ENCODE results near the gene SPRR1A. TPM values are rescaled to one million over a fixed set of nuclear protein-coding genes. Genes with fewer than 3 reads are reported as not detected.

SPRR1A gene, protein sequence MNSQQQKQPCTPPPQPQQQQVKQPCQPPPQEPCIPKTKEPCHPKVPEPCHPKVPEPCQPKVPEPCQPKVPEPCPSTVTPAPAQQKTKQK
- not detected for total RNA-seq
- long read RNA-seq = 0 reads

DNA sequence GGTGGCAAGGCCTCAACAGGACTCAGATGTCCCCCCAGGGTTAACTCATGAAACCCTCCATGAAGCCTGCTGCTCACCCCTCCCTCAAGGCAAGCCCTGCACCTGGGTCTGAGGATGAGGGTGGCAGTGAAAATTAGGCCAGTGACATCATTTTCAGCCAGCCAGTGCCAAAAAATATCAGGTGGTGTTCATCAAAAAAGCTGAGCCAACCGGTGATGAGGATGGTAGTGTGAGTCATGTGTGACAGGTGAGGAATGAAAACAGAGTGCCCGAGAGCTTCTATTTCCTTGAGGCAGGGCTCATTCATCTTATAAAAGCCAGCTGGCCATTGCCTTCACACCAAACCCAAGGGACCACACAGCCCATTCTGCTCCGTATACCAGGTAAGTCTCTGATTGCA lies at the start of gene SPRR1A:
TSS of gene SPRR1A (plus strand) at position 339 of the 400 bp plus-strand sequence. CDS start 1,150 bp downstream, outside the sequence.
- intact Hi-C loops (cut with micrococcal nuclease) = no loop called here
- no peak for ATAC-seq

DNA sequence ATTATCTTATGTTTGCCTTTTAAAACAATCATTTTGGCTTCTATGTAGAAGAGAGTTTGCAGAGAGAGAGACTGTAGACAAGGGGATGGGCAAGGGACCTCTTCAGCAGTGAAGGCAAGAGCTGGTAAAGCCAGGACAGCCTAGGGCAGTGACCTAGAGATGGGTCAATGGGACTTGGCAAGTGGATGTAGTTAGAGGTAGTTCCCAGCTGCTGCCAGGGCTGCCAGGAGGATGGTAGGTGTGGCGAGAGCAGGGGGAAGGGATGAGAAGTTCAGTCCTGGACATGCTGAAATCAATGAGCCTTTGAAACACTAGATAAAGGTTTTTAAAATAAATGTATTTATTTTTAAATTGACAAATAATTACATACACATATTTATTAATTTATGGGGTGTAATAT lies 43.3 kb upstream of the SPRR1A start:
- ATAC-seq (no peak), DNase-seq (no peak)
- intact Hi-C loops (cut with micrococcal nuclease) = no loop called here

More for the DNA sequence above, at the start of gene SPRR1A:
- DNase-seq = no peak

DNA sequence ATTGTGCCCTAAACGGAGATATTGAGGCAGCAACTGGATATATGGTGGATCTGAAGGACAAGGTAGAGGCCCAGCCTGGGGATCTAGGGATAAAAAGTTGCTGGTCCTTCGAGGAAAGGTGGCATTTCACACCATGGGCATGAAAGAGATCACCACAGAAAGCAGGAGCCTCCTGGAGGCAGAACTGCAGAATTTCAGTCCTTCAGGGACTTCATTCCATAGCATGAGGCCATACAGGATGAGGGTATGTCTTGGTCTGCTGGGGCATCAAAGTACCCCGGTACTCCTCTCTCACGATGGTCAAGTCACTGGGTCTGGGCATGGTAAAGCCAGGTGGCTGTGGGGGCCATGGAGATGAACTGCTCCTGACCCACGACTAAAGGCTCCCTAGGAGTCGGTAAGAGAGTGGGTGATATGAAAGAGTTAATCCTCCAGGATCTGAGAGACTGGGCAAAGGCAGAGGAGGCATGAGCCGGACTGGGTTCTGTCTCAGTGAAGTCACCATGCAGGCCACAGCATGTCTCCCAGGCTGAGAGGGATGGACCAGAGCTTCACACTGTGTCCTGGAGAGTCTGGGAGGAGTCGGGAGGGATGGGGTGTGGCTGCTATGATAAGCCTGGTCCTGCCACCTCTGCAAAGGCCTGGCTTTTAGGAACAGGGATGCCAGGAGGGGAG lies 42.7 kb upstream of the SPRR1A start:
- no peak for DNase-seq
- intact Hi-C loops (cut with micrococcal nuclease) = no loop called here
- no peak for ATAC-seq

DNA sequence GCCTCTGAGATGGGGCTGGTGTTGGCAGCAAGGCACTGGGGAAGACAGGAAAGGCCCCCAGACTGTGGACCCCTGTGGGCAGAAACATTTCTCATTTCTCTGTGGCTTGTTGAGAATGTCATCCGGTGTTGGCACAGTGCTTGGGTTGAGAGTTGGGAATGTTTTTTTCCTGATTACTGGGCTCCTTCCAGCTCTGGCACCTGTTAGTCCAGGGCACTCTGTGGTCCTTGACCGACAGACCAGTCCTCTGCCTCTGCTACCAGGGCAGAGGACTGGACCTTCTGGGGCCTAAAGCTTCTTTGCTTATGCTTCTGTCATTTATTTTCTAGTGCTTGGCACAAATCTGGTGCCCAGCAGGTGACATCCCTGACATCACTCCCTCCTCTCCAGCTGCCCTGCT lies 41.7 kb upstream of the SPRR1A start:
- ATAC-seq (no peak), DNase-seq (no peak)
- intact Hi-C loops (cut with micrococcal nuclease) = no loop called here

DNA sequence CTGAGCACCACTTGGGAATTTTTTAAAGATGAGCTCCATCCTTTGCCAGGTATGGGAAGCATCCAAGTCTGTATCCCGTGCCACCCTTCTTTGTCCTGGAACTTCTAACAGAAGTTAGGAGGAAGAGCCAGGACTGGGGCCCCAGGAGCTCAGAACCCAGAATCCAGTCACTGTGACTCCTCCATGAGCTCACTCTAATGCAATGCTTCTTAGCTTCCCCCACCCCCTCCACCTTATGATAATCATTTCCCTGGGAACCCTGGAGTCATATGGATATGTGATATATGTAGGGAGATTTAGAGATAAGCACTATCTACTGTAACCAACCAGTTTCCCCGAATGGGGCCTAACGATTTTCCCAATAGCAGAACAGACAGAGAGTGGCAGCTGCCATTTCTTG lies 37.6 kb upstream of the SPRR1A start:
- intact Hi-C loops (cut with micrococcal nuclease) = no loop called here
- ATAC-seq (no peak), DNase-seq (no peak)

DNA sequence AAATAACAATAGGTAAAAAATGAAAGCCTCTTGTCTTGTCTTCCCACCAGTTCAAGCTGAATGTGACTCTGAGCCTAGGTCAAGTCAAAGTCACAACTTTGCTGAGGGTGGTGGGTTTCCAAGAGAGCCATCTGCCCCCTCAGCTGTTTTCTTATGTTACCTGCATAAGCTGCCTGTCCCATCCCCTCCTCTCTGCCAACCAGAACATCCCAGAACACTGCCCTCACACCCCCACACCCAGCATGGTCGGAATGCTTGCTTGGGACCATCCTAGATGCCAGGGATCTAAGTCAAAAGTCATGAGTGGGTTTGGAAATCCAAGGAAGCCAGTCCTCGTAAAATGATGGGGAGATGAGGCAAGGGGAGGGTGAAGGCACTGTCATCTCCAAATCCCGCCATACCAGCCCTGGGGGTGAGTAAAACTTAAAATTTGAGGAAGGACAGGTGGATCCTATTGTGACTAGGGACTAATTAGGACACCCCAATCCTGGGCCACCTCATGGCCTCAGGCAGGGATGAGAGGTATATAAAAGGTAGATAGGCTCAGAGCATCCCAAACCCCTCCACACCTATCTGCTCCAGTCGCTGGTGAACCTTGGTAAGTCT lies 37.1 kb upstream of the SPRR1A start, which contains the start of gene SPRR5:
TSS of gene SPRR5 (plus strand) at position 556 of the 606 bp plus-strand sequence. CDS start 1,349 bp downstream, outside the sequence.
- ATAC-seq (no peak), DNase-seq (no peak)
- intact Hi-C loops (cut with micrococcal nuclease) = no loop called here

DNA sequence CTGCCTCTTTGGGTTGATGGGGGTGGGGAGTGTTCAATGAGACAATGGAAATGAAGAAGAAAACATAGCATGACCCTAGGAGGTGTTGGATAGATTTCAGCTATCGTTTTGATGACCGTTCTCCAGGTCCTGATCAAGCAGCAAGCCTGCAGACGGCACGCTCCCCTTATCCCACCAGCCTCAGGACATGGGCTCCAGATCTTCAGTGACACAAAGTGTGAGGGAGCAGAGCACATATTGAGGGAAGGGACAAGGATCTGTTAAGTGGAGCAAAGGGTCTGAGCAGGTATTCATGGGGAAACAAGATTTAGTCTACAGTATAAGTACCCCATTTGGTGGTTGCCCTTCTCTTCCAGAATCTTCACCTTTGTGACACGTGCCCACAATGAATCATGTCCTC lies 32.2 kb upstream of the SPRR1A start:
- no peak for ATAC-seq
- intact Hi-C loops (cut with micrococcal nuclease) = no loop called here
- DNase-seq = no peak

DNA sequence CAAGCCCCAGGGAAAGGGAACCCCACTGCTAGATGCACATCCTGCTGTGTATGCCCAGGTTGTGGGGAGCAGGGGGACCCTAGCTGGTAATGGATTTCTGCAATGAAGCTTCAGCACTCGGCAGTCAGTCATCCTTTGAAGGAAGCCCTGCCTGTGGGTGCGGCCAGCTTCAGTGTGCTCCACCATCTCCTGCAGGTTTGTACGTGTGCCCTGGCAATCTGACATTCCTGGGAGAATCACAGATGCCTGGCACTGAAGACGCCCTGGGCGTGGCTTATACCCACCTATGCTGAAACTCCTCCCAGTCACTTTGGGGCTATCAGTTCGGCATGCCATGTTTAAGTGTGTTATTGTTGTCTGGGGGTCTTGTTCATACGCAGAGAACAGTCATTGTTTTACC lies 30.1 kb upstream of the SPRR1A start:
- intact Hi-C loops (cut with micrococcal nuclease) = no loop called here
- ATAC-seq = no peak
- DNase-seq = no peak

DNA sequence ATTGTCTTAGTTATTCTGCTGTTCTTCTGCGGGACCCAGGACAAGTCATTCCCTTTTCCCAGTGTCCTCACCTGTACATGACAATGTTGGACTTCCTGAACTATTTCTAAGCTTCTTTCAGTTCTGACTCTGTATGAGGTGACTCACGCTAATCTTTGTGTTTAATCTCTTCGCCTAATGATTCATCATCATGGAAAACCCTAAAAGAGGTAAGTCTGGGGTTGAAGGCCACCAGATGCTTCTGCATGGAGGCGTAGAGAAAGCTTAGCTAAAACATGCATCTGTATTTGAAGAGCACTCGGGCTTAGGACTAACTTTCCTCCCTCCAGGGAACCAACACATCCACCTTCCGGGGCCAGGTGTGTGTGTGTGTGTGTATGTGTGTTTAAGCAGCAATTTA lies 29.4 kb upstream of the SPRR1A start:
- intact Hi-C loops (cut with micrococcal nuclease) = no loop called here
- DNase-seq (no peak), ATAC-seq (no peak)

DNA sequence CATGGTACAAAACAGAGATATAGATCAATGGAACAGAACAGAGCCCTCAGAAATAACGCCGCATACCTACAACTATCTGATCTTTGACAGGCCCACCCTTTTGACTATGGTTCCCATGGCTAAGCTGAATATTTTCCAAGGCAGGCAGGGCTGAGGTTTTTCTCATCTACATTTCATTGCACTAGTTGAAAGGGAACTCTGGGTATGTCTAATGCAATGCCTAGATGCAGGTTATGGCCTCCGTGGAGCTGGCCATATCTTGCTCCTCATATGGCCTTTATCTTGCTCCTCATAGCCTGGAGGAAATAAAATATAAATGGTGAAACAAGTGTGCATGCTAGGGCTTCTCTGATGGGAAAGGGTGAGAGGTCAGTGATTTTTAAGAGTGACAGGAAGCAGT lies 26.3 kb upstream of the SPRR1A start:
- intact Hi-C loops (cut with micrococcal nuclease) = no loop called here
- no peak for ATAC-seq
- no peak for DNase-seq

DNA sequence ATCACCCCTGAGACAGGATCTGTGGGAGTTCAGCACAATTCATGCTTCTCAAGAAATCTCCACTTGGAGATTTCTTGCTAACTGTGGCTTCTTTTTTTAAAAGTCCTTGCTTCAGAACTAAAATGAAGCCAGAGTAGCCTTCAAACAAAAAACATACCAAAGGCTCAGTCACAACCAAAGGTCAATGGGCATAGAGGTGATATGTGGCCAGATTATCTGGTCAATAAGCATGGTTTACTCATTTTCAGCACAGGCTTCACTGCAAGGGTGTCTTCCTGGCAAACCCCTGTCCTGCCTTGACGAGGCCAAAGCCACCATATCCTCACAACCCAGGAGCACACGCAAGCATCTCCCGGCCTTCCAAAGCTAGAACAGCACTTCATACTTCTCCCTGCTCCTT lies 24.6 kb upstream of the SPRR1A start:
- intact Hi-C loops (cut with micrococcal nuclease) = no loop called here
- DNase-seq (no peak), ATAC-seq (no peak)

DNA sequence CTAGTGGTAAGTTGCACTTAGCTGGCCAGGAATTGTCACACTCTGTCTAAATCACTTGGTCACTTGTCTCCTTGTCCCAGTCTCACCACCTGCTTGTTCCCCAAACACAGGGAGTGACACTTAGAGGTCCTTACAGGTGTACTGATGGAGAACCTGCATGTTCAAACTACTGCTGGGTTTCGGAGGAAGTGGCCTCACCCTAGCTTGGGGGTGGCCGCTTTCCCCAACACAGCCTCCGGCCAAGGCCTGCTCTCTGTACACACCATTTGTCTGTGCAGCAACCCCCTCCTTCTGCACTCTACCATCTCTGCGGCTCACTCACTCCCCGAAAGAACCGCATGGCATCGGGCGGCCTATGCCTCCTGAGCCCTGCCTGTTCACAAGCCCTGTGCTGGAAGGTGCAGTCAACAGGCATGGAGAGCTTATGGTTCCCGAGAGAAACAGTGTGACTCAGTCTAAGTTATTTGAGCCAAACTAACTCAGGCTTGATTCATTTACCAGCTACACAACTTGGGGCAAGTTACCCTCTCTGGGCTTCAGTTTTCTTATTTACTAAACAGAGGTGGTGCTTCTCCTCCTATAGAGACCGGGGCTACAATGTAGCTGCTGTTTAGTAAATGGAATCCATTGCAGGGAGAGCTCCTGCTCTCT lies 24.0 kb upstream of the SPRR1A start:
- intact Hi-C loops (cut with micrococcal nuclease) = no loop called here
- DNase-seq = no peak

DNA sequence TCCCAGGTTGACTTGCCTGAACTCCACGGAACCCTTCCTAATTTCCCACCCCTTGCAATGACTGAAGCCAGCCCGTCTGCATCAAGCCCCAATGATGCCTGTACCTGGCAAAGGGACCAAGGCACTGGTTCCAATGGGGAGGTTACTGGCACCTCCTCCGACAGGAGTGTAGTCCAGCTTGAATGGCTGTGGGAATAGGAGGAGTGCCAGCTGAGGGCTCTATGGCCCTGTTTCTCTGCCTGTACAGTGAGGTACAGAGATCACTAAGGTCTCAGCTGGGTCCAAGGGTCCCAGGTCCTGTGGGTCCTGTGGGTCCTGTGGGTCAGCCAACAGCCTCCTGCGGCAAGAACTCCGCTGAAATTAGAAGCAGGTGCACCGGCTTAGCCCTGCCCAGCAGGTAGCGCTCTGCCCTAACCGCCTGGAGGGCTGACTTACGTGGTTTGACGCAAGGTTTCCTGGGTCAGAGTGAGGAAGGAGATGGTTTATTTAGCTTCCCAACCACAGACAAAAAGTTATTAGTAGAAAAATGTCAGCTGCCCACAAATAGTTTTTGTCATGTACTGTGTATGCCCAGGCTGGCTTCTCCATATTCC lies 23.3 kb upstream of the SPRR1A start:
- DNase-seq (no peak), ATAC-seq (no peak)
- intact Hi-C loops (cut with micrococcal nuclease) = no loop called here

More for the DNA sequence above, 24.0 kb upstream of the SPRR1A start:
- ATAC-seq = no peak

DNA sequence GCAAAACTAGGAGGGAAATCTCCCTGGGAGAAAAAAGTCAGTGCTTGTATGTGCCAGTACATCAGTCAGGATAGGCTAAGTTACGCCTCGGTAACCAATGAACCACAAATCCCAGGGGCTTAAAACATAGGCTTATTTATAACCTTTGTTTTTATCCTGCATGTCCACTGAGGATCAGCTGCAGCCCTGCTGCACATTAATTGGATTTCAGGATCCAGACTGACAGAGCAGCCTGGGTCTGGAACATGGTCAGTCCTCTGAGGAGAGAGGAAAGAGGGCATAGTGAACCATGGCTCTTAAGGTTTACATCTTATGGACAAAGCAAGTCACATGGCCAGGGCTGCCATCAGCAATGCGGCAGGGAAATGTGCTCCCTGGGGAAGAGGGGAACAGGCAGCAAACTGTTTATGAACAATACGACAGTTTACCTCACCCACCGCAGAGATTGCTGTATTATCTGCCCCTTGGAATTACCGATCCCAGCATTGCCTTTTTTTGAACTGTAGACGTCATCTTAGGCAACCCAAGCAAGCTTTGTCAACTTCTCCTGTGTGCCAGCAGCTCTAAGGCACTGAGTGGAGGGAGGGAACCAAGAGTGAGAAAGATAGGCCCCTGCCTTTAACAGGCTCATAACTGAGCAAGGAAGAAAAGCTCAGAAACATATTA lies 22.5 kb upstream of the SPRR1A start:
- ATAC-seq (no peak), DNase-seq (no peak)
- intact Hi-C loops (cut with micrococcal nuclease) = no loop called here

DNA sequence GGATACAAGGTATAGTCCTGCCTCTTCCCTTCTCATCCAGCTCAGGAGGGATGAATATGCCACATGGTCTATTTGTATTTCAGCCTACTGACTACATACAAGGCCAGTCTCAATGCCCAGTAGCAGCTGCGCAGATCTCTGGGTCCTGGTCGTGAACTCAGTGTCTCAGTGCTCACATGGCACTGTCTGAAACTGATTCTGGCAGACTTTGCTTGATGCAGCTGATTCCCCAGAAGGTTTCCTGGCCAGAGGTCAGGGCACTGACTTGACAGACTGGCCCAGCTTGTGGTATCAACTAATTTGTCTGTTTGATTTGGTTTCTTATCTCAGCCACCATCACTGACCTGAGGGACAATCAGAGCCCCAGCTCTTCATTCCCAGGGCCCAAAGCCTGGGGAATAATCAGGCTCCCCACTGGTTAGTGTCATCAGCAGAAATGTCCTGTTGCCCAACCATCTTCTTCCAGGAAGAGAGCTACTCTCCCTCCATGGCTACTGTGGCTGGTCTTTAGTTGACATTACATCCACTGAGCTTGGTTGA lies 20.9 kb upstream of the SPRR1A start:
- DNase-seq (no peak), ATAC-seq (no peak)
- intact Hi-C loops (cut with micrococcal nuclease) = no loop called here

DNA sequence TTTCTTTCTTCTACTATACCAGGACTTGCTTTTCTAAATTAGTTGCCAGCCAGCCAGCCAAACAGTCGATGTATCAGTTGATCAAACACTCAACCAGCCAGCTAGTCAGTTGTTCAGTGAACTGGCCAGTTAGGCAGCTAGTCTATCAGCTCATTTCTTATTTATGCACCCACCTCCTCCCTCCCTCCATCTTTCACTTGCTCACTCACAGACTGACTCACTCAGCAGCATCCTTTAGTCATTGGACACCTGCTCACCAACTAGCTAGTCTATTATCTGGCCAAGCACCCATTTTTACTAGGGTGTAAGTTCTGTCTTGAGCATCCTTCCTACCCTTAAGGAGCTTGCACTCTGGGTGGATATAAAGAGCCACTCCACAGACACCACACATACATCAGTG lies 19.3 kb upstream of the SPRR1A start:
- intact Hi-C loops (cut with micrococcal nuclease) = no loop called here
- no peak for ATAC-seq
- DNase-seq = no peak

DNA sequence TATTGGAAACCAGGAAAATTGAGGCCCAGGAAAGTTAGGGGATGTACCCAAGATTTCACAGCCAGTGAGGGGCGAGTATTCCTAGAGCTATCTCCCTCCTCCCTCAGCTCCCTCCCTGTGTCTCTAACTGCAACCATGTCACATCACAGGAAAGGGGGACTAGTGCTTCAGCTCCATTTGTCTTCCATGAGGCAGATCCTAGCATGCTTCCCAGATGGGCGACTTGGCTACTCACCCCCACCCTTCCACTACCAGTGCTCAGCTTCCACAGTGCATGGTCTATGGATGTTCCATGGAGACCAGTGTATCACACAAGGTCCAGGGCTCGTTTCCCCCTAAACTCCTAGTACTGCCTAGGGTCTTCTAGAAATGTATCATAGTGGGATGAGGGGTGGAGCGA lies 18.0 kb upstream of the SPRR1A start:
- ATAC-seq (no peak), DNase-seq (no peak)
- intact Hi-C loops (cut with micrococcal nuclease) = no loop called here

DNA sequence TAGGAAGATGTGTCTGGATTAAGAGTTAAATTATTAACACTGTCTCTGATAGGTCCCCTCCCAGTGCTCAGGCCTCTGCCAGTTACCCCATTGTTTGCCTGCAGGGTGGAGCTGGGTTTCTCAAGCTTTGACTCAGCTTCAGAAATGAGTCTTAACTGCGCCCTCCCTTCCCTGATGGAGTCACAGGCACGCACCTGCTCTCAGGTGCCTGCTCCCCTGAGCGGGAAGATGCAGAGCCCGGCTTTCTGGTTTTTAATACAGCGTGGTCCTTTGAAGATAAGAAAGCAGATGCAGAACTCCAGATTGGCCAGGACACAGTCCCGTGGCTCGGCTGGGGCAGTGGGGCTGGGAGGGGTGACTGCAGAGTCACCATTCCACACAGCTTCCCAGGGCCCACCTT lies 16.7 kb upstream of the SPRR1A start:
- DNase-seq (no peak), ATAC-seq (no peak)
- intact Hi-C loops (cut with micrococcal nuclease) = no loop called here

DNA sequence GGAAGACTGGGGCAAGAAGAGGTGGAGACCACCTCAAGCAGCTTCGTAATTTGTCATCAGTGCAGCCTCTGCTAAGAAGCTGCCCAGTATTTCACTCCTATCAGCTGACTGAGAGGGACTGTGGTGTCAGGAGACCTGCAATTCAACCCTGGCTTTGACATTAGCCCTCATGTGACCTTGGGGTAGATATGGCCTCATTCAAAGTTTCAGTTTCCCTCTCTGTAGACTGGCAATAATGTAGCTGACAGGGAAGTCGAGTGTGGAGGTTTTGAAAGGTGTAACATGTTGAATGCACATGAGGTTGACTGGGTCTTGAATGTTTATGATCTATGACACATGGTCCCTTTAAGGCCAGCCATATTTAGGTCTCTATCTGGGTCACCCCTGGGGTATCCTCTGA lies 15.6 kb upstream of the SPRR1A start:
- intact Hi-C loops (cut with micrococcal nuclease) = no loop called here
- ATAC-seq = no peak
- no peak for DNase-seq
